Stimulated activated CD4-positive, alpha-beta T cell treated with anti-CD3 and anti-CD28 coated beads, TNF-alpha, amount 100 ng/mL, for 24 hours (primary cell): ENCODE data around the gene ADAMTS19.
"Not testable (repeated sequence)": the region's sequence is repeated elsewhere in the genome, so short reads cannot be mapped to it uniquely, and the experiment has no call there.

ENCODE experiments used
- DNase-seq, 3 experiments: peaks; one replicate each; pipeline ENCODE4 v3.0.0-alpha.2; 2020; ENCODE audit warnings: low read depth in 3 of 3

The ADAMTS19 gene

GRCh38 chr5:129477532-129477931, 17.4 kb downstream of the ADAMTS19 start:
- no peak for DNase-seq

DNA sequence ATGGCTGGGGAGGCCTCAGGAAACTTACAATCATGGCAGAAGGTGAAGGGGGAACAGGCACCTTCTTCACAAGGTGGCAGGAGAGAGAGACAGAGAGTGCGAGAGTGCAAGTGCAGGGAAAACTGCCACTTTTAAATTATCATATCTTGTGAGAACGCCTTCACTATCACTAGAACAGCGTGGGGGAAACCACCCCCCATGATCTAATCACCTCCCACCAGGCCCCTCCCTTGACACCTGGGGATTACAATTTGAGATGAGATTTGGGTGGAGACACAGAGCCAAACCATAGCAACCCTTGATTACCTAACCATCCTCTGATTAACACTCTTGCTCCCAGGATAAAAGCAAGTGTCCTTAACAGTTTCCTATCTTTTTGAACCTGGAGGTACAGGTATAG, 21.1 kb downstream of the ADAMTS19 start:
- DNase-seq: no peak

GRCh38 chr5:129496421-129496820, 36.3 kb downstream of the ADAMTS19 start:
- no peak for DNase-seq

DNA sequence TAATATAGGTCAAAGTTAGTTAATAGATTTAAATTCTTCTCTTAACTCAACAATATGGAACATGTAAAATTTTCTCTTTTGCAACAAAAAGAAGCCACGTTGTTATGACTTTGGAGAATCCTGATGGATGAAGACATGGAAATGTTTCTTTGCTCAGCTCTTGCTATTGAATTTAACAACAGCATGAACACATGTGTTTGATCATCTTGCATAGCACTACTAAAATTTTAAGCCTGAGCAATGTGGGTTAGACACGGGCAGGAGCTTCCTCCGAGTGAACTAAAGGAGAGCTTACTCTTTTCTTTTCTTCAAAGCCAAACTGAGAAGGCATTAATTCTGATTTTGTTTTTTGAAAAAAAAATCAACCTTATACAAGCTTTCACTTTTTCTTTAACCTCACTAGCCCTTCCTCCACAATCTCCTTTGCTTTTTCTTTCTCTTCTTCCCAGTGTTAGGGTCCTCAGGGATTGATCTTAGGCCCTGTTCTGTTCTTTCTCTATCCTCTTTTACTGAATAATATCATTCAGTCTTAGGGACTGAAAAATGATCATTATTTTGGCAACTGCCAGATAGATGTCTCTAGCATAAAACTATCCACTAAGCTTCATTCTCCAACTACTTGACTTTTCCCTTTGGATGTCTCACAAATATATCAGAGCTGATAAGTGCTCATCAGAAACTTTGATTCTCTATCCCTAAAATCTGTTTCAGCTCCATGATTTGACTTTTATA, 36.9 kb downstream of the ADAMTS19 start:
- DNase-seq: no peak

- no peak for DNase-seq
These were observed 39.2 kb downstream of the ADAMTS19 start for GRCh38 chr5:129499208-129499852.

DNA sequence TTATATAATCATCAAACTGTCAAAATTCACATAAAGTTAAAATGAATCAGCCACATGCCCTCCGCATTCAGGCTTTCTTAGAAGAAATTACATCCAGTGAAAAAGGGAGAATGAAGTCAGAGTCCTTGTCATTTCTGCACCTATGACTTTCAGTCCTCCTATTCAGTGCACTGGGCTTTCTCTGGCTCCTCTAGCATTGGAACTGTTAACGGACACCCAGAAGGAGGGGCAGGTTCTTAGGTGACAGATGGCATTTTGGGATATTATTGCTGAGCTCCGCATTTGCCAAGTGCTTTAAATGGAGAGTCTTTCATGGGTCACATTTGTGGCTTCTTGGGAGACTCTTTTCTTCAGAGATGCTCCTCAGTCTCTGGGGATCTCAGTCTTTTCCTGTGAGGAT, 40.0 kb downstream of the ADAMTS19 start:
- DNase-seq: no peak

- no peak for DNase-seq
These were observed 46.0 kb downstream of the ADAMTS19 start for GRCh38 chr5:129506086-129506485.

- DNase-seq: no peak
These were observed 46.9 kb downstream of the ADAMTS19 start for GRCh38 chr5:129506950-129507349.

DNA sequence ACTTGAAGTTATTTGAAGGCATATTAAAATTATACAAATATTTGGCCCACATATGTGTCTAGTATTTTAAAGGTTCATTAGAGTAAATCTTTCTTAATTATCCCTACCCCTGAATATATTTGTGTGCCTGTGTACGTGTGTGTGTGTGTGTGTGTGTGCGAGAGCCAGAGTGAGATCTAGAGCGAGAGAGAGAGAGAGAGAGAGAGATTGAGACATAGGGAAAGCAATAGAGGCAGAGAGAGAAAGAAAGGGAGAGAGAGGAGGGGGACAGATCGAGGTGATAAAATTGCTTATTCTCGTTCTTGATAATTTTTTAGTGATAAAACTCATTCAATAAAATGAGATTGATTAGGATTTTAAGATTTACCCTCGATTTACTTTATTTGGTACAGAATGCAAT, 47.4 kb downstream of the ADAMTS19 start:
- no peak for DNase-seq

DNA sequence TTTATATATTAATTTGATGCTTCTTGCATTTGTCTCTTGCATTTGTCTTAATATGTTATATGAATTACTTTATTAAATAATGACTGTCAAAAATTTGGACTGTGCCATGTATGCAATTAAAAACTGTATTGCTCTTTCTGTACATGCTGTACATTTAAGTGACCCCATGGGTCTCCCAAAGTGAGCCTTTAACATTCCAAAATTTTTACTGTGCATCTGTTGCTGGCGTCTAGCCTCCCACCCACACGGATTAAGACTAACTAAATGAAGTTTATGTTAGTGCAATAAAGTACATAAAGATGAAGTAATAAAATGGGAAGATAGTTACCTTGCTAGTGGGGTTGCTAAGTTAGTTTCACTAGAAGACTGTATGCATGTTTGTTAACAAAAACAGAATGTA, 48.5 kb downstream of the ADAMTS19 start:
- DNase-seq: no peak

GRCh38 chr5:129509363-129509975, 49.4 kb downstream of the ADAMTS19 start:
- no peak for DNase-seq

DNA sequence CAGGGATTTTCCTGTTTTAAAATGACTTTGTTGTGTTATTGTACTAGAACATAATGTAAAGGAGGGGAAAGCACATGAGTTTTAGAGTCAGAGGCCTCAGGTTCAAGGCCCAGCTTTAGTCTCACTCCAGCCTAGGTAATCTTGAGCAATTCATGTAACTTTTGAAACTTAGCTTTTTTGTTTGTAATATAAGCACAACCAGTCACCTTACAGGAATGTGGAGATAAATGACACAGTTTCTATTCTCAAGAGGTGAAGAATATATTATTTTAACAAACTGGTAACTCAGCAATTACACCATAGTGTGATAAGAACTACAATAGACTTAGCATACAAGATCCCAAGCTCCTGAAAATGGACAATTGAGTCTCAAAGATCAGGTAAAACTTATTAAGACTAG, 51.2 kb downstream of the ADAMTS19 start:
- DNase-seq: no peak

- no peak for DNase-seq
These were observed 81.0 kb downstream of the ADAMTS19 start for GRCh38 chr5:129541051-129541450.

GRCh38 chr5:129541648-129542251, 81.7 kb downstream of the ADAMTS19 start:
- no peak for DNase-seq

DNA sequence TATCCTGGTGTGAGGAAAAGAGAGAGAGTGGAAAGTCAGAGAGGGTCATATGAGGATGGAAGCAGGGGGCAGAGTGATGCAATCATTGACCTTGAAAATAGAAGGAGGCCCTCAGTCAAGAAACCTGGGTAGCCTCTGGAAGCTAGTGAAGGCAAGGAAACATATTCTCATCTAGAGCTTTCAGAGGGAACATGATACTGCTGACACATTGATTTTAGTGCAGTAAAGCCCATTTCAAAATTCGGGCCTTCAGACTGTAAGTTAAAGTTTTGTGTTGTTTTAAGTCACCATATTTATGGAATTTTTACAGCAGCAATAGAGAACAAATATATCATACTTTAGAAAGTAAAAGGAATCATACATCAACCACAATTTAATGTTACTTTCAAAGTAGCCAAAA, 87.0 kb downstream of the ADAMTS19 start:
- no peak for DNase-seq

DNA sequence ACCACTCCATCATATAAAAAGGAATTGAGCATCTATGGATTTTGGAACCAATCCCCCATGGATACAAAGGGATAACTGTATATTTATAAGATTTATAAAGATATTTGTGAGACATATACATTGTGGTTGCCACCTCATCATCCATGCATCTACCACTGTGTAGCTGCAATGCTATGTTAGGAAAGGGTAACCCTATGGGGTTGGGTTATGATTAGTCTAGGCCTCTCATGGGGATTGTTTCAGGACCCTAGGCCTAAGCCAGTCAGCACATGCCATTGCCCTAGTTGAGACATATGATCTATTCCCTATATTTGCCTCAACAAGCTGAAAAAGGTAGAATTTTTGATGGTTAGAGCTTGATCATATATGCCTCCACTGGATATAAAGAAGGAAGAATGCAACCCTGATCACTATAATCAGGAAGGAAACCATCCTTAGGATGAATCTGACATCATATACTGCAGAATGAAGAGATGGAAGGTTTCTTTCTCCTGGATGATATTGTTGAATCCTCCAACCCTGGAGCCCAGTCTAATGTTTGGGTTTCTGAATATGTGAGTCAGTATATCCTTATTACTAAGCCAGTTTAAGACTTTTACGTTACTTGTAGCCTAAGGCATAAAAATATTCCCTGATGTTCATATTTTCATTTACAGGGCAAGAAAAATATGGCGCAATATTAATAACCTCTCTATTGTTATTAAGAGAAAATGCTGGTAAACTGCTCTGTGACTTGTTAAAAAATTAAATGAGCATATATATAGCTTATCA, 94.2 kb downstream of the ADAMTS19 start:
- DNase-seq: no peak

DNA sequence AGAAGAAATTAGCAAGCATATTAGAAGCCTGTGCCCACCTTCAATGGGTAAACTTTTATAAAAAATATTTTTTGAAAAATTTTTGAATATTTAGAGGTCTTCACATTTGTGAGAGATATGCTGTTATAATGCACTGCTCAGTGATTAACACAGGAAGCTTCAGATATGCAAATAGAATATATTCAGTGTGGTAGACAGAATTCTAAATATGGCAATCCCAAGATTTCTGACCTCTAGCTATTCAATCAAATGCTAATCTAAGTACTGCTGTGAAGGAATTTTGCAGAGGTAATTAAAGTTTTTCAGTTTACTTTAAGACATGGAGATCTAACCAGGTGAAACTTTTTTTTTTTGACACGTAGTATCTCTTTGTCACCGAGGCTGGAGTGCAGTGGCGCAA, 103.5 kb downstream of the ADAMTS19 start:
- DNase-seq: no peak

DNA sequence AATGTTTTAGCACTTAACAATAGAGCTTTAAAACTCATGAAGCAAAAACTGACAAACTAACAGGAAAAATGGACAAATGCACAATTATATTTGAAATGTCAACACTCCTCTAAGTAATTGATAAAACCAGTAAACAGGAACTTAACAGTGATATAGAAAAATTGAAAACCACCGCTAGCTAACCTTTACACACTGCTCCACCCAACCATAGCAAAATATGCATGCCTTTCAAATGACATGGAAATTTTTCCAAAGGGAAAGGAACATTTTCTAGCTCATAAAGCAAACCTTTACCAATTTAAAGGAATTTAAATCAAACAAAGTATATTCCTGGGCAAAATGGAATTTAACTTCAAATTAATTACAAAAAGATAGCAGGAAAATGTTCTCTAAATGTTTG, 109.2 kb downstream of the ADAMTS19 start:
- DNase-seq: no peak

DNA sequence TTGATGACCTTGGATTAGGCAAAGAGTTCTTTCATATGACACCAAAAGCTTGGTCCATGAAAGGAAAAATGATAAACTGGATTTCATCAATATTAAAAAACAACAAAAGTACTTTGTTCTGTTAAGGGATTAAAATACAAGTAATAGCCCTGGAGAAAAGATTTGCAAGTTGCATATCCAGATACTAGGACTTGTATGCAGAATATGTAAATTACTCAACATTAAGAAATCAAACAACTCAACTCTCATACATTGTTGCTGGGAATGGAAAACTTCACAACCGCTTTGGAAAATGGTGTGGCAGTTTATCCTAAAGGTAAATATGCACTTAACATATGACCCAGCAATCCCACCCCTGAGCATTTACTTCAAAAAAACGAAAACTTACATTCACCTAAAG, 112.0 kb downstream of the ADAMTS19 start:
- no peak for DNase-seq

DNA sequence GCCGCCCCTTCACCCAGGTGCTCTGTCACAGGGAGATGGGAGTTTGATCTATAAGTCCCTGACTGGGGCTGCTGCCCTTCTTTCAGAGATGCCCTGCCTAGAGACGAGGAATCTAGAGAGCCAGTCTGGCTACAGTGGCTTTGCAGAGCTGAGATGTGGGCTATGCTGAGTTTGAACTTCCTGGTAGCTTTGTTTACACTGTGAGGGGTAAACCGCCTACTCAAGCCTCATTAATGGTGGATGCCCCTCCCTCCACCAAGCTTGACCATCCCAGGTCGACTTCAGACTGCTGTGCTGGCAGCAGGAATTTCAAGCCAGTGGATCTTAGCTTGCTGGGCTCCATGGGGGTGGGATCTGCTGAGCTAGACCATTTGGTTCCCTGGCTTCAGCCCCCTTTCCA, 124.4 kb downstream of the ADAMTS19 start:
- not testable (repeated sequence) for DNase-seq

DNA sequence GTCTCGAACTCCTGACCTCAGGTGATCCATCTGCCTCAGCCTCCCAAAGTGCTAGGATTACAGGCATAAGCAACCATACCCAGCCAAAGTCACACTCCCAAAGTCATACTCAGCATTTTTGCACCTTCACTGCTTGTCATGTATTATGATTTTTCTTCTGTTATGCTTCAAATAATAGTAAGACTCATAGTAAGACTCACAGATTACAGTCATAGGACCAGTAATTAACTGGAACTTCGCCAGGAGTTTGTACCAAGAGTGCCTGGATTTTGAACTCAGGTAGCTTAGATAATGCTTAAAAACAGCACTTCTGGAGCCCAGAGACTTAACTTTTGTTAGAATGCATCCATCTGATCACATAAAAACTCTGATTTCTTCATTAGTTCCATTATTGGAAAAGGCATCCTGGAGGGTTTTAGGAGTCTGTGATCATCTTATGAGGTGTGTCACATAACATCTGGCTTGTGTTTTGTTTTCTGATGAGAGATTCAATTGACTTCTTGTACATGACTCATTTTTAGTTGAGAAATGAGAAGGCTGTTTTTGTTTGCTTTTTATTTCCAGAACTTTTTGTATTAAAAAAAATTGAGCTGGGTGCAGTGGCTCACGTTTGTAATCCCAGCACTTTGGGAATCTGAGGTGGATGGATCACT, 131.5 kb downstream of the ADAMTS19 start:
- DNase-seq: no peak

- DNase-seq: no peak
These were observed 133.4 kb downstream of the ADAMTS19 start for GRCh38 chr5:129593525-129593924.
